ENCODE results near the gene ADAMTSL2. TPM values are rescaled to one million over a fixed set of nuclear protein-coding genes. Genes with fewer than 3 reads are reported as not detected.

The ADAMTSL2 gene
- total and polyA plus RNA-seq, 9 donors, result 2.3 to 5.5 (median 4.7) TPM

DNA sequence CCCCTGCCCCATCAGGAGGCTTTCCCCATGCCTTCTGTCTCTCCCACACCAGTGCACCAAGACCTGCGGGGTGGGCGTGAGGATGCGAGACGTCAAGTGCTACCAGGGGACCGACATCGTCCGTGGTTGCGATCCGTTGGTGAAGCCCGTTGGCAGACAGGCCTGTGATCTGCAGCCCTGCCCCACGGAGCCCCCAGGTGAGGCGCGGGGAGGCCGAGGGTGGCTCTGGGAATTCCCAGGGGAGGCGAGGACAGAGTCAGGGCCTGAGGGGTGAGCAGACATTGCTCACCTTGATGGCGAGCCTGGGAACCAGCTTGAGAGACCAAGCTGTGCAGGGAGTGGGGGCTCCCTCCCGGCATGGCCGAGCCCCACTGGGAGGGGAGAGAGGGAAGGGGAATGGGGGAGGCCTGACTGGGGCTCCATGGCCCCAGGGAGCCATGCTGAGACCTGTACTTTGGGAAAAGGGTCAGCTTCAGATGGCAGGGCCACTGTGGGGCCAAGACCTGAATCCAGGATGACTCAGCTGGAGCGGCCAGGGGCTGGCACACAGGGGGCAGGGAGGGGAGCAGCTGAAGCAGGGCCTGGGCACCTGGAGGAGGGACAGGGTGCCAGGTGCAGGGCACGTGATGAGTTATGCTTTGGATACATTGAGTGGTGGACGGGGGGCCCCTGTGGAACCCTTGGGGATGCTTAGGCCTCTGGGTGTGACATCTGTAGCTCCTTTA, 39.4 kb downstream of the ADAMTSL2 start:
- peaks cover 38% of the 10 kb centered on the region for H3K27me3 ChIP-seq (ENCODE audit: control insufficient read depth, insufficient read depth, low read length)
- H3K4me1 ChIP-seq (ENCODE audit: control insufficient read depth, insufficient read depth, low read length), result peaks cover 60% of the 10 kb centered on the region
- H3K27ac ChIP-seq (ENCODE audit: low read length), result no peak overlapping the region
- no peak overlapping the region for H3K4me3 ChIP-seq (ENCODE audit: low read length)
- WGBS (ENCODE audit: insufficient coverage), result 91% methylated on average over 21 of the region's 21 CpGs
- no peaks in the 10 kb centered on the region for H3K36me3 ChIP-seq (ENCODE audit: control insufficient read depth, insufficient read depth, low read length)
- H3K9me3 ChIP-seq (replicated peaks; ENCODE audit: control insufficient read depth, low read depth, low read length), result no peaks in the 10 kb centered on the region
- no peak for DNase-seq

- H3K27me3 ChIP-seq (ENCODE audit: control insufficient read depth, insufficient read depth, low read length), result peaks cover 36% of the 10 kb centered on the region
Observed at GRCh38 chr9:133574771-133575170, 40.3 kb downstream of the ADAMTSL2 start.

DNA sequence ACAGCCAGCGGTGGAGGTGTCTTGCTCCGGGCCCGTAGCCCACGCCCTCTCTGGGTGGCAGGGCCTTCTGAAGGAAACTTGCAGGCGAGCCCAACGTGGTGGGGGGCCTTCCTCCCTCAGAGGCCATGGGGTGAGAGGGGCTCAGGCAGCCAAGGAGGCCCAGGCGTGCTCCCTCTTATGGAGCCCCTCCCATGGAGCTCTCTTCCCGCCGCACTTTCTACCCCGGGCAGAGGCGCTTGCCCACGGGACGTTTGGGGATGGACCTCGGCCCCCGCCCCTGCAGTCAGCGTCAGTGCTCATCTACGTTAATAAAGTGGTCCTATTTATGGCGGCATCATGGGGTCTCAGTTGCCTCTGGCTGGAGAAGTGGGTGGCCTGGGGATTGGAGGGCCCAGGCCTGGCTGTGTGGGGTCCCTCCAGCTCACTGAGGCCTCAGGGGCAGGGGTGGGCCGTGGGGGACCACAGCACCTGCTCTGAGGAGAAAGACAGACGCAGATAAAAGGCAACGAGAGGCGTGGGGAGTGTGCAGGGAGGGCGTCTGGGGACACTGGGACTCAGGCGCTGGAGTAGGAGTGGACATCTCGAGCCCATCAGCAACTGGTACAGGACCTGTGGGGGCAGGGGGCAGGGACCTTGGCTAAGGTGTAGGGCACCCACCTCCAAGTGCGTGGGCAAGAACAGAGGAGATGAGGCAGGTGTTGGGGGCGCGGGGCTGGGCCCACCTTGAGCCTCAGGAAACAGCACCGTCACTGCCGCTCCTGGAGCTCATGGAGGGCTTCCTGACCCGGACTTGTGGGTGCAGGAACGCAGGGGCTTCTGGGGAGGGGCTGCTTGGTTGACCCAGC, 40.9 kb downstream of the ADAMTSL2 start:
- DNase-seq, result no peak
- no peak overlapping the region for H3K4me3 ChIP-seq (ENCODE audit: low read length)
- H3K27me3 ChIP-seq (ENCODE audit: control insufficient read depth, insufficient read depth, low read length), result peaks cover 39% of the 10 kb centered on the region
- 78% methylated on average over 28 of the region's 32 CpGs for WGBS (ENCODE audit: insufficient coverage)
- no peaks in the 10 kb centered on the region for H3K36me3 ChIP-seq (ENCODE audit: control insufficient read depth, insufficient read depth, low read length)
- peaks cover 48% of the 10 kb centered on the region for H3K4me1 ChIP-seq (ENCODE audit: control insufficient read depth, insufficient read depth, low read length)
- H3K9me3 ChIP-seq (replicated peaks; ENCODE audit: control insufficient read depth, low read depth, low read length), result no peaks in the 10 kb centered on the region
- H3K27ac ChIP-seq (ENCODE audit: low read length), result no peak overlapping the region

More at GRCh38 chr9:133574771-133575170, 40.3 kb downstream of the ADAMTSL2 start:
- no peak overlapping the region for H3K27ac ChIP-seq (ENCODE audit: low read length)
- no peak overlapping the region for H3K4me3 ChIP-seq (ENCODE audit: low read length)
- DNase-seq, result no peak
- H3K36me3 ChIP-seq (ENCODE audit: control insufficient read depth, insufficient read depth, low read length), result no peaks in the 10 kb centered on the region
- 72% methylated on average over 15 of the region's 17 CpGs for WGBS (ENCODE audit: insufficient coverage)
- no peaks in the 10 kb centered on the region for H3K9me3 ChIP-seq (replicated peaks; ENCODE audit: control insufficient read depth, low read depth, low read length)
- peaks cover 53% of the 10 kb centered on the region for H3K4me1 ChIP-seq (ENCODE audit: control insufficient read depth, insufficient read depth, low read length)

DNA sequence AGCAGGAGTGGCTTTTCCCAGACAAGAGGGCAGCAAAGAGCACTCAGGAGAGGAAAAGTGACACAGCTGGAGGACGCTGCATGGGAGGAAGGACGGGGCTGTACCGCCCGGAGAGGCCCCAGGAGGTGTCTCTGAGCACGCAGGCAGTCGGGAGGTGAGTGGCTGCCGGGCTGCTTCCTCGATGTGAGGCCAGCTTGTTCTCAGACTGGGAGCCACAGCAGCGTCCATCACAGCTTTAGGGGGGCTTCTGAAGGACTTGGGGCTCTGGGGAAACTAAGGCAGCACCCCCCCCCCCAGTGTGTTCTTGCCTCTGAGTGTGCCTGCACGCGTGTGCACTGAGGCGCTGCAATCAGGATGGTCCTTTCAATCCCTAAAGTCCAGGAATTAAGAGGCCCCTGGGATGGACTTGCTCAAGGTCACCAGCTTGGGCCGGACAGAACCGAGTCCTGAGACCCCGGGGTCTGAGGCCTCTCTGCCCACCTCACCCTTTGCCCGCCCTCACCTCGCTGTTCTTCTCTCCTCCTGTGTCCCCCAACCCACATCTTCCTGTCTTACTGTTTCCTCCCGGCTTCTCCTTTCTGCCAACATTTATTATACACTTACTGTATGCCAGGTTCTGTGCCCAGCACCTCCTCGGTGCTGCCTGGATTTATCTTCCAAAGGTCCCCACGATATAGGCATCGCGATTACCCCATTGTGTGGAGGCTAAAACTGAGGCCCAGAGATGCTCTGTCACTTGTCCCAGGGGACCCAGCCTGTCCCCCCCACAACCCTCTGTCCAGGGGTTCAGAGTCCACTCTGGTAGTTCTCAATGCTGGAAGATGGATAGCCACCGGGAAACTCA, 41.7 kb downstream of the ADAMTSL2 start:
- peaks cover 40% of the 10 kb centered on the region for H3K4me1 ChIP-seq (ENCODE audit: control insufficient read depth, insufficient read depth, low read length)
- H3K27me3 ChIP-seq (ENCODE audit: control insufficient read depth, insufficient read depth, low read length), result peaks cover 34% of the 10 kb centered on the region
- H3K9me3 ChIP-seq (replicated peaks; ENCODE audit: control insufficient read depth, low read depth, low read length), result no peaks in the 10 kb centered on the region
- no peaks in the 10 kb centered on the region for H3K36me3 ChIP-seq (ENCODE audit: control insufficient read depth, insufficient read depth, low read length)
- no peak overlapping the region for H3K4me3 ChIP-seq (ENCODE audit: low read length)
- DNase-seq, result no peak
- H3K27ac ChIP-seq (ENCODE audit: low read length), result no peak overlapping the region
- WGBS (ENCODE audit: insufficient coverage), result 71% methylated on average over 19 of the region's 23 CpGs

GRCh38 chr9:133576875-133577736, 42.6 kb downstream of the ADAMTSL2 start:
- H3K27me3 ChIP-seq (ENCODE audit: control insufficient read depth, insufficient read depth, low read length), result peaks cover 35% of the 10 kb centered on the region
- DNase-seq, result no peak

GRCh38 chr9:133577737-133578112, 43.2 kb downstream of the ADAMTSL2 start:
- Histone ChIP-seq H3K27ac (ENCODE audit: low read length) (no peak overlapping the region), H3K27me3 (ENCODE audit: control insufficient read depth, insufficient read depth, low read length) (peaks cover 33% of the 10 kb centered on the region), H3K9me3 (replicated peaks; ENCODE audit: control insufficient read depth, low read depth, low read length) (no peaks in the 10 kb centered on the region), H3K4me1 (ENCODE audit: control insufficient read depth, insufficient read depth, low read length) (peaks cover 26% of the 10 kb centered on the region), H3K4me3 (ENCODE audit: low read length) (no peak overlapping the region), H3K36me3 (ENCODE audit: control insufficient read depth, insufficient read depth, low read length) (no peaks in the 10 kb centered on the region)
- DNase-seq, result no peak
- WGBS (ENCODE audit: insufficient coverage), result 100% methylated on average over 1 of the region's 3 CpGs

More at GRCh38 chr9:133576875-133577736, 42.6 kb downstream of the ADAMTSL2 start:
- Histone ChIP-seq H3K4me3 (ENCODE audit: low read length) (no peak overlapping the region), H3K36me3 (ENCODE audit: control insufficient read depth, insufficient read depth, low read length) (no peaks in the 10 kb centered on the region), H3K9me3 (replicated peaks; ENCODE audit: control insufficient read depth, low read depth, low read length) (no peaks in the 10 kb centered on the region), H3K4me1 (ENCODE audit: control insufficient read depth, insufficient read depth, low read length) (peaks cover 32% of the 10 kb centered on the region), H3K27ac (ENCODE audit: low read length) (no peak overlapping the region)
- WGBS (ENCODE audit: insufficient coverage), result 56% methylated on average over 17 of the region's 34 CpGs

GRCh38 chr9:133578524-133579441, 44.3 kb downstream of the ADAMTSL2 start:
- 63% methylated on average over 29 of the region's 41 CpGs for WGBS (ENCODE audit: insufficient coverage)
- Histone ChIP-seq H3K4me3 (ENCODE audit: low read length) (no peak overlapping the region), H3K36me3 (ENCODE audit: control insufficient read depth, insufficient read depth, low read length) (no peaks in the 10 kb centered on the region), H3K27ac (ENCODE audit: low read length) (no peak overlapping the region), H3K9me3 (replicated peaks; ENCODE audit: control insufficient read depth, low read depth, low read length) (no peaks in the 10 kb centered on the region), H3K4me1 (ENCODE audit: control insufficient read depth, insufficient read depth, low read length) (peaks cover 16% of the 10 kb centered on the region), H3K27me3 (ENCODE audit: control insufficient read depth, insufficient read depth, low read length) (peaks cover 40% of the 10 kb centered on the region)
- DNase-seq, result no peak

DNA sequence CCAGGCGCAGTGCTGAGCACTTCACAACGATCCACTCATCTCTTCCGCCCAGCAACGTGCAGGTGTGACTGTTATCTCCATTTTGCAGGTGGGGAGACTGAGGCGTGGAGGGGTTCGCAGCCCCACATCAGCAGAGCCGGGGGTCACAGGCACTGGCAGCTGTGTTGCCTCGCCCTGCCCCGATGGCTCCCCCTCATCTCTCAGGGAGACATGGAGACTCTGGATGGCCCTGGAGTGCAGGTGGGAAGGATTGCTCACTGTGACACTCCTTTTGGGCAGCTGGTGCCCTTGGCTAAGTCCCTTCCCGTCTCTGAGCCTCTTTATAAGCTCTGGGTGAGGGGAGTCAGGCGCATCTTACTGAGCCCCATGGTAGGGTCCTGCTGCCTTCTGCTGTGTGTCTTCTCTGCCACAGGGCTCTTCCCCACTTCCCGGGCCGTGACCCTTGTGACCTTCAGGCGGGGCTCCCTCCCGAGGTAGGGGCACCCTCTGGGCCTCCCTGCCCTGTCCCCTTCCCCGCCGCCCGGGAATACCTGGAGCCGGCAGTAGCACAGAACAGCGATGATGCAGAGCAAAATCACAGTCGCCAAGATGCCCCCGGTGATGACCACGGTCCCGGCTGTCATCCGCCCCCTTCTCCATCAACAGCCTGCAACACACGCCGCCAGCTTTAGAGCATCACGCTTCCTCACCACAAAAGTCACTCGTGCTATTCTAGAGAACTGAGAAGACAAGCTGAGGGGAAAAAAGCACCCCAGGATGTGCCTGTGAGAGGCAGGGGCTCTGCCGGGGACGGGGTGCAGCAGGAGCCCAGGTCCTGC, 45.3 kb downstream of the ADAMTSL2 start:
- WGBS (ENCODE audit: insufficient coverage), result 65% methylated on average over 18 of the region's 31 CpGs
- Histone ChIP-seq H3K9me3 (replicated peaks; ENCODE audit: control insufficient read depth, low read depth, low read length) (no peaks in the 10 kb centered on the region), H3K27ac (ENCODE audit: low read length) (no peak overlapping the region), H3K4me3 (ENCODE audit: low read length) (no peak overlapping the region), H3K4me1 (ENCODE audit: control insufficient read depth, insufficient read depth, low read length) (peaks cover 12% of the 10 kb centered on the region), H3K27me3 (ENCODE audit: control insufficient read depth, insufficient read depth, low read length) (peaks cover 48% of the 10 kb centered on the region), H3K36me3 (ENCODE audit: control insufficient read depth, insufficient read depth, low read length) (no peaks in the 10 kb centered on the region)
- DNase-seq, result no peak

Data from muscle of leg (tissue), 11 donors.